GM21360 (cell line): Measurements from ENCODE around the gene SLC25A19.
"Not testable (repeated sequence)": the region's sequence is repeated elsewhere in the genome, so short reads cannot be mapped to it uniquely, and the experiment has no call there.

Source experiments
- ATAC-seq: cut with Tn5 transposase; IDR thresholded peaks from one replicate; pipeline ENCODE4 v1.9.1; 2021; ENCODE audit warnings: mild to moderate bottlenecking, moderate library complexity; ENCODE audit not compliant: unreplicated experiment

SLC25A19 gene

GRCh38 chr17:75301502-75302206 is 12.4 kb upstream of the SLC25A19 start:
- no peak for ATAC-seq

DNA sequence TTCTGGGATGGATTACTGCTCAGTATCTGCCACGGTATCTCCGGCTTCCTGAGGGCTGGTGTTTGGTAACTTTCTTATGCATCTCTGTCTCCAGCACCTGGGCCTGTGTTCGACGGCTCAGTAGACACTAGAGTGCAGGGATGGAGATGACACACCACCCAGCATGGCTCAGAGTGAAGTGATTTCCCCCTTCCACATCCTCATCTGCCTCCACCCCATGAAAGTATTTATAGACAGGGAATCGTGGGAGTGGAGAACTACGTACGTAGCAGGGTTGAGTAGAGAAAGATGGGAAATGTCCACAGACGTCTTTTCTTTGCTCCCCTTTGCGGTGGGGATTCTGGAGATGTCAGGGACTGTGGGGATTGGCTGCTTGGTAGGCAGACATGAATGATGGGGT is 11.8 kb upstream of the SLC25A19 start:
- no peak for ATAC-seq

- no peak for ATAC-seq
These were observed 11.0 kb upstream of the SLC25A19 start for GRCh38 chr17:75300280-75300679.

- ATAC-seq, result peak; percentile 61
These were observed 6.2 kb upstream of the SLC25A19 start for GRCh38 chr17:75295201-75296158.

DNA sequence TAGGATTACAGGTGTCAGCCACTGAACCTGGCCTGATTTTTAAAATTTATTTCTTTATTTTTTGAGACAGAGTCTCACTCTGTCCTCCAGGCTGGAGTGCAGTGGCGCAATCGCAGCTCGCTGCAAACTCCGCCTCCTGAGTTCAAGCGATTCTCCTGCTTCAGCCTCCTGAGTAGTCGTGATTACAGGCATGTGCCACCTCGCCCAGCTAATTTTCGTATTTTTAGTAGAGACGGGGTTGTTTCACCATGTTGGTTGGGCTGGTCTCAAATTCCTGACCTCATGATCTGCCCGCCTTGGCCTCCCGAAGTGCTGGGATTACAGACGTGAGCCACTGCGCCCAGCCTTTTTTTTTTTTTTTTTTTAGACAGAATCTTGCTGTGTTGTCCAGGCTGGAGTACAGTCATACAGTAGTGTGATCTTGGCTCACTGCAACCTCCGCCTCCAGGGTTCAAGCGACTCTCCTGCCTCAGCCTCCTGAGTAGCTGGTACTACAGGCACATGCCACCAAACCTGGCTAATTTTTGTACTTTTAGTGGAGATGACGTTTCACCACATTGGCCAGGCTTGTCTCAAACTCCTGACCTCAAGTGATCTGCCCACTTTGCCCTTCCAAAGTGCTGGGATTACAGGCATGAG is 3.7 kb upstream of the SLC25A19 start:
- not testable (repeated sequence) for ATAC-seq

GRCh38 chr17:75289832-75290337 is 652 bp upstream of the SLC25A19 start:
- ATAC-seq, result no peak

- no peak for ATAC-seq
These were observed 491 bp downstream of the SLC25A19 start for GRCh38 chr17:75288770-75289114.

DNA sequence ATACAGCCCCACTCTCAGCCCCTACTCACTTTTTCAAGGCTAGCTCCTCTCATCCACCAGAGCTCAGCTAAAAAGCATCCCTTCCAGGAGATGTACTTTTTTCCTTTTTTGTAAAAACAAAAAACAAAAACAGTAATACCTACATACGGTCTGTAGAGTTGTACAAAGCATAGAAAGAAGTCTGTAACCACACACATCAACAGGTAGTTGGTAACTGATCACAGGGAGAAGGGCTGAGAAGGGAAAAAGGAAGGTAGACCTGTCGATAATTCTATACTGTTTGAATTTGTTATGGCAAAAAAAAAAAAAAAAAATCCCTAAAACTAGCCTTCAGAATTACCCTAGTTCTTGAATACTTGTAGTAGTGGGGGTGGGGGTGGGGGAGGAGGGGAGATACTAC is 874 bp downstream of the SLC25A19 start:
- ATAC-seq, result no peak

DNA sequence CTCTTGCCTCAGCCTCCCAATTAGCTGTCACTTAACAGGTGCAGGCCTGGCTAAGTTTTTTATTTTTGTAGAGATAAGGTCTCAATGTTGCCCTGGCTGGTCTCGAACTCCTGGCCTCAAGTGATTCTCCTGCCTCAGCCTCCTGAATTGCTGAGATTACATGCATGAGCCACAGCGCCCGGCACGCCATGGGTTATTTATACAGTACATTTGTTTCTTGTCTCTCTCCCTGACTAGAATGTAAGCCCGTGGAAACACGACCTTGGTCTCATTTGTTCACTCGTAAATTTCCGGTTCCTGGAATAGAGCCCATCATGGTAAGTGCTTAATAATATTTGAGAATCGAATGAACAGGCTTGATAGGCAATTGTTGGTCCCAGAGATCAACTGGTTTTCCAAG is 2.0 kb downstream of the SLC25A19 start:
- ATAC-seq, result no peak

GRCh38 chr17:75285123-75285522 is 4.1 kb downstream of the SLC25A19 start:
- no peak for ATAC-seq

DNA sequence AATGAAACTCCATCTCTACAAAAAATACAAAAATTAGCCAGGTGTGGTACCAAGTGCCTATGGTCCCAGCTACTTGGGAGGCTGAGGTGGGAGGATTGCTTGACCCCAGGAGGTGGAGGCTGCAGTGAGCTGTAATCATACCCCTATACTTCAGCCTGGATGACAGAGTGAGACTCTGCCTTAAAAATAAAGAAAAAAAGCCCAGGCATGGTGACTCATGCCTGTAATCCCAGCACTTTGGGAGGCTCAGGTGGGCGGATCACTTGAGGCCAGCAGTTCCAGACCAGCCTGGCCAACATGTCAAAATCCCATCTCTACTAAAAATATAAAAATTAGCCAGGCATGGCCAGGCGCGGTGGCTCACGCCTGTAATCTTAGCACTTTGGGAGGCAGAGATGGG is 9.0 kb downstream of the SLC25A19 start:
- ATAC-seq, result not testable (repeated sequence)

- no peak for ATAC-seq
These were observed 11.6 kb downstream of the SLC25A19 start for GRCh38 chr17:75277664-75278071.

- ATAC-seq, result no peak
These were observed 15.1 kb downstream of the SLC25A19 start for GRCh38 chr17:75273977-75274708.

GRCh38 chr17:75272848-75273184 is 16.4 kb downstream of the SLC25A19 start:
- ATAC-seq, result no peak

- no peak for ATAC-seq
These were observed 17.0 kb downstream of the SLC25A19 start for GRCh38 chr17:75271955-75272847.

GRCh38 chr17:75271233-75271954 is 17.8 kb downstream of the SLC25A19 start:
- peak; percentile 63 for ATAC-seq

DNA sequence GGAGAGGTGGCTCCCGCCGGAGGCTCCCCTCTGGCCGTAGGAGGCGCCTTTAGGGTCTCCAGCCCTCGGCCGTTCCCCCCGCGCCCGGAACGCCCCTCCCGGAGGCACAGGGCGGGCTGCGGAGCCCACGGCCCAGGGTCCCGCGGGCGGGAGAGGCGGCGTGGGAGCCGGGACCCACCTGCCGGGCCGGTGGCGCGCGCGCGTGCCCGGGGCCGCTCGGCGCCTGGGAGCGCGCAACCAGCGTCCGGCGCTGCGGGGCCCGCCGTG is 18.3 kb downstream of the SLC25A19 start, which contains the start of gene MIF4GD:
TSS of gene MIF4GD (minus strand) at position 266 of the 267 bp plus-strand sequence. CDS start 1,036 bp downstream, outside the sequence.
- ATAC-seq, result no peak

GRCh38 chr17:75270218-75270965 is 18.8 kb downstream of the SLC25A19 start:
- ATAC-seq, result peak; percentile 29

GRCh38 chr17:75269844-75270217 is 19.4 kb downstream of the SLC25A19 start:
- ATAC-seq, result no peak
